Measurements from ENCODE around the gene PLAC1.

Gene PLAC1

DNA sequence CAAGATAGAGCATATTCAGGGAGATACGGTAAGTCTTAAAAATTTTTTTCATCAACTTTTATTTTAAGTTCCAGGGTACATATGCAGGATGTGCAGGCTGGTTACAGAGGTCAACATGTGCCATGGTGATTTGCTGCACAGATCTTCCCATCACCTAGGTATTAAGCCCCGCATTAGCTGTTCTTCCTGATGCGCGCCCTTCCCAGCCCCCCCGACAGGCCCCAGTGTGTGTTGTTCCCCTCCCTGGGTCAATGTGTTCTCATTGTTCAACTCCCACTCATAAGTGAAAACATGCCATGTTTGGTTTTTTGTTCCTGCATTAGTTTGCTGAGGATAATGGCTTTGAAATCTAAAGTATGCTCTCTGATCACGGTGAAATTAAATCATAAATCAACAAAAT is 134.1 kb downstream of the PLAC1 start:
- DNase-seq (ENCODE audit: extremely low spot score), result no peak
- no peak for TF ChIP-seq BHLHE40 (IDR thresholded peaks at IDR 0.05; ENCODE audit: borderline replicate concordance)
- no peak for TF ChIP-seq ARNT (IDR thresholded peaks at IDR 0.05)
- no peak for TF ChIP-seq CTBP1 (IDR thresholded peaks at IDR 0.05; ENCODE audit: borderline replicate concordance)
- no peak for TF ChIP-seq L3MBTL2 (conservative IDR thresholded peaks at IDR 0.05)
- no peak for TF ChIP-seq ZNF384 (IDR thresholded peaks at IDR 0.05)
- TF ChIP-seq LEF1 (IDR thresholded peaks at IDR 0.05; ENCODE audit: borderline replicate concordance), result no peak
- no peak for TF ChIP-seq SP1 (IDR thresholded peaks at IDR 0.05)
- no peak for TF ChIP-seq TARDBP (IDR thresholded peaks at IDR 0.05)
- TF ChIP-seq FOXA1 (IDR thresholded peaks at IDR 0.05), result no peak
- no peak for TF ChIP-seq PKNOX1 (IDR thresholded peaks at IDR 0.05)
- no peak for TF ChIP-seq SUZ12 (IDR thresholded peaks at IDR 0.05)
- TF ChIP-seq FOXM1 (IDR thresholded peaks at IDR 0.05; ENCODE audit: borderline replicate concordance), result no peak
- TF ChIP-seq FOXK2 (IDR thresholded peaks at IDR 0.05), result no peak
- TF ChIP-seq HDGF (IDR thresholded peaks at IDR 0.05; ENCODE audit: borderline replicate concordance), result no peak
- TF ChIP-seq NFRKB (IDR thresholded peaks at IDR 0.05), result no peak
- no peak for TF ChIP-seq ELF4 (IDR thresholded peaks at IDR 0.05)
- POLR2A ChIA-PET, result no interaction called here
- CTCF ChIA-PET, result no interaction called here

DNA sequence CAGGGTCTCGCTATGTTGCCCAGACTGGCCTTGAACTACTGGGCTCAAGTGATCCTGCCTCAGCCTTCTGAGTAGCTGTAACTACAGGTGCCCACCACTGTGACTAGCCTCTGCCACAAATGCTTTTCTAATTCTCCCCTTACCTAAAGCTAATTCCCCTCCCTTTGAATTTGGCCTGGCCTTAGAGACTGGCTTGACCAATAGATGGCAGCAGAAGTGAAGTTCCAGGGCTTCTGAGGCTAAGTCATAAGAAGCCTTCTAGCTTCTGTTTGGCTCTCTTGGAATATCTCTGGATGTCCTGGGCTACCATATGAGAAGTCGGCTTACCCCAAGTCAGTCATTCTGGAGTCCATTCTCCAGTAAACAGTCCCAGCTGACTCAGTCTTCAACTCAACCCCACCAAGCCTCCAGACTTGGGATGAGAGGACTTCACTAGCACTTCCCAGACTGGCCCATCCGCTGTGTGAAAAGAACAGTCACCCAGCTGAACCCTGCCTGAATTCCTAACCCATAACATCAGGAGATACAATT is 137.3 kb downstream of the PLAC1 start:
- no peak for TF ChIP-seq FOXM1 (IDR thresholded peaks at IDR 0.05; ENCODE audit: borderline replicate concordance)
- TF ChIP-seq LEF1 (IDR thresholded peaks at IDR 0.05; ENCODE audit: borderline replicate concordance), result no peak
- TF ChIP-seq PKNOX1 (IDR thresholded peaks at IDR 0.05), result no peak
- TF ChIP-seq FOXA1 (IDR thresholded peaks at IDR 0.05), result no peak
- TF ChIP-seq ZNF384 (IDR thresholded peaks at IDR 0.05), result no peak
- TF ChIP-seq CTBP1 (IDR thresholded peaks at IDR 0.05; ENCODE audit: borderline replicate concordance), result no peak
- no peak for TF ChIP-seq NFRKB (IDR thresholded peaks at IDR 0.05)
- TF ChIP-seq HDGF (IDR thresholded peaks at IDR 0.05; ENCODE audit: borderline replicate concordance), result no peak
- TF ChIP-seq SP1 (IDR thresholded peaks at IDR 0.05), result no peak
- TF ChIP-seq BHLHE40 (IDR thresholded peaks at IDR 0.05; ENCODE audit: borderline replicate concordance), result no peak
- ChIA-PET CTCF (interaction anchor here (0.6 to 2.4 kb wide), 16 partner anchors 8 to 243 kb away, joined by 3 to 26 read pairs (median 4); no protein-coding TSS in a partner anchor), POLR2A (interaction anchor here (0.9 to 1.6 kb wide), 3 partner anchors 22 to 195 kb away, joined by 3 to 6 read pairs (median 3); no protein-coding TSS in a partner anchor)
- peak; percentile 64 for DNase-seq (ENCODE audit: extremely low spot score)

Measured in HEK293T (cell line).